CD14-positive monocyte (primary cell): ENCODE data around the gene PPCS. TPM values are rescaled to one million over a fixed set of nuclear protein-coding genes. Genes with fewer than 3 reads are reported as not detected.

Source experiments
- DNase-seq, 3 donors: peaks; one replicate each; pipeline ENCODE4 v3.0.0-alpha.2; 2011 to 2022
- H2AFZ ChIP-seq: 2 replicates; pipeline ENCODE4 v1.6.0; 2012; ENCODE audit warnings: mild to moderate bottlenecking, low read depth, low read length, inconsistent platforms; ENCODE audit not compliant: insufficient read depth, poor library complexity, severe bottlenecking
- H3K27ac ChIP-seq, 2 donors: 1 replicate in 1 of 2; 2 replicates in 1 of 2; pipeline ENCODE4 v1.5.1; 2012 to 2013; ENCODE audit warnings: low read length in 2 of 2, control low read depth in 1 of 2, inconsistent platforms in 1 of 2, low read depth in 1 of 2, mild to moderate bottlenecking in 1 of 2
- H3K27me3 ChIP-seq, 2 donors: one replicate each; pipeline versions ENCODE4 v1.6.0 to v1.6.1; 2011 to 2013; ENCODE audit warnings: low read length in 2 of 2; ENCODE audit not compliant: control insufficient read depth in 2 of 2, insufficient read depth in 2 of 2
- H3K36me3 ChIP-seq, 2 donors: replicated peaks in 1 of 2; 1 replicate in 1 of 2; 2 replicates in 1 of 2; pipeline versions ENCODE4 v1.5.1 to v1.6.1; 2012 to 2013; ENCODE audit warnings: low read length in 2 of 2, control low read depth in 1 of 2, inconsistent platforms in 1 of 2, mild to moderate bottlenecking in 1 of 2; ENCODE audit not compliant: insufficient read depth in 2 of 2, control insufficient read depth in 1 of 2
- H3K4me1 ChIP-seq, 2 donors: 1 replicate in 1 of 2; 2 replicates in 1 of 2; pipeline versions ENCODE4 v1.5.1 to v1.6.1; 2012 to 2013; ENCODE audit warnings: low read length in 2 of 2, control low read depth in 1 of 2, inconsistent platforms in 1 of 2, mild to moderate bottlenecking in 1 of 2, moderate library complexity in 1 of 2; ENCODE audit not compliant: insufficient read depth in 2 of 2, control insufficient read depth in 1 of 2
- H3K4me2 ChIP-seq: replicated peaks from 2 replicates; pipeline ENCODE3; 2012; ENCODE audit warnings: low read length, moderate library complexity, mild to moderate bottlenecking; ENCODE audit not compliant: poor library complexity, severe bottlenecking; ENCODE audit errors: extremely low read depth
- H3K4me3 ChIP-seq, 3 experiments: fragments of 200-600 bp in 1 of 3; sonication (generic) in 1 of 3; replicated peaks in 1 of 3; 1 replicate in 2 of 3; 2 replicates in 1 of 3; pipeline ENCODE4 v1.5.1; 2011 to 2013; ENCODE audit warnings: low read length in 3 of 3, mild to moderate bottlenecking in 3 of 3, control low read depth in 2 of 3, low read depth in 2 of 3, inconsistent platforms in 1 of 3, moderate library complexity in 1 of 3
- H3K79me2 ChIP-seq: 2 replicates; pipeline ENCODE4 v1.6.0; 2012; ENCODE audit warnings: mild to moderate bottlenecking, control low read depth, inconsistent platforms, low read length, moderate library complexity; ENCODE audit not compliant: insufficient read depth
- H3K9ac ChIP-seq: 2 replicates; pipeline ENCODE4 v1.6.0; 2017; ENCODE audit warnings: low read length, mild to moderate bottlenecking; ENCODE audit not compliant: insufficient read depth, poor library complexity, severe bottlenecking
- H3K9me3 ChIP-seq, 2 donors: replicated peaks in 1 of 2; 1 replicate in 1 of 2; 2 replicates in 1 of 2; pipeline versions ENCODE4 v1.5.1 to v1.6.1; 2012 to 2013; ENCODE audit warnings: low read length in 2 of 2, control low read depth in 1 of 2; ENCODE audit not compliant: control insufficient read depth in 1 of 2, insufficient read depth in 1 of 2
- H4K20me1 ChIP-seq: 2 replicates; pipeline ENCODE4 v1.6.0; 2012; ENCODE audit warnings: mild to moderate bottlenecking, low read length, control low read depth, moderate library complexity; ENCODE audit not compliant: insufficient read depth
- H3K27ac Mint-ChIP-seq, 7 donors: one replicate each; pipeline ENCODE4 v1.8.0; 2020; ENCODE audit warnings: mild to moderate bottlenecking in 7 of 7, mixed read lengths in 7 of 7, moderate library complexity in 6 of 7, inconsistent platforms in 2 of 7
- H3K27me3 Mint-ChIP-seq, 3 donors: one replicate each; pipeline ENCODE4 v1.8.0; 2021 to 2022; ENCODE audit warnings: low read depth in 3 of 3, mild to moderate bottlenecking in 3 of 3, mixed read lengths in 3 of 3, moderate library complexity in 3 of 3, inconsistent platforms in 1 of 3
- H3K36me3 Mint-ChIP-seq, 2 donors: one replicate each; pipeline ENCODE4 v1.8.0; 2020; ENCODE audit warnings: mixed read lengths in 2 of 2, inconsistent platforms in 1 of 2, mild to moderate bottlenecking in 1 of 2
- H3K4me1 Mint-ChIP-seq: one replicate; pipeline ENCODE4 v1.8.0; 2020; ENCODE audit warnings: mild to moderate bottlenecking, mixed read lengths
- H3K4me3 Mint-ChIP-seq, 2 donors: one replicate each; pipeline ENCODE4 v1.8.0; 2020; ENCODE audit warnings: mild to moderate bottlenecking in 2 of 2, mixed read lengths in 2 of 2, moderate library complexity in 1 of 2
- H3K9me3 Mint-ChIP-seq, 7 donors: one replicate each; pipeline ENCODE4 v1.8.0; 2020 to 2022; ENCODE audit warnings: mixed read lengths in 7 of 7, mild to moderate bottlenecking in 6 of 7, moderate library complexity in 6 of 7, inconsistent platforms in 2 of 7
- WGBS: methylation state at CpG from one replicate; pipeline ENCODE4 v1.1.5; 2013; ENCODE audit warnings: missing lambda C conversion rate; ENCODE audit not compliant: insufficient coverage; 5-methylcytosine and 5-hydroxymethylcytosine counted together
- intact Hi-C, 2 donors: fragments of 100-400 bp; cut with micrococcal nuclease; formaldehyde crosslinking; loops; one replicate each; pipeline versions ENCODE4 v1.15.0 to v1.15.1; 2023
- polyA plus RNA-seq, 3 donors: library from polyadenylated mRNA; depleted of rRNA in 1 of 3; unstranded in 2 of 3; stranded (reverse) in 1 of 3; fragments of 300-500 nt in 2 of 3; fragments of >200 nt in 1 of 3; fragmentation: Illumina TruSeq in 2 of 3; gene quantifications; 1 replicate in 2 of 3; 2 replicates in 1 of 3; pipeline ENCODE4 v1.2.3, GENCODE V29; 2012 to 2021
- small RNA-seq: library from RNA; depleted of rRNA; stranded (forward); fragments of <200 nt; gene quantifications from one replicate; pipeline ENCODE3, GENCODE V24; 2012; ENCODE audit warnings: low read depth; ENCODE audit not compliant: insufficient read length
- TF ChIP-seq, protein P1 (sequence below): fragments of 200-600 bp; IDR thresholded peaks from one replicate; pipeline ENCODE4 v1.8.0; 2022; ENCODE audit warnings: antibody characterized with exemption, mild to moderate bottlenecking

Gene PPCS
- polyA plus RNA-seq, 3 donors = 43.2 to 182 (median 176) TPM

DNA sequence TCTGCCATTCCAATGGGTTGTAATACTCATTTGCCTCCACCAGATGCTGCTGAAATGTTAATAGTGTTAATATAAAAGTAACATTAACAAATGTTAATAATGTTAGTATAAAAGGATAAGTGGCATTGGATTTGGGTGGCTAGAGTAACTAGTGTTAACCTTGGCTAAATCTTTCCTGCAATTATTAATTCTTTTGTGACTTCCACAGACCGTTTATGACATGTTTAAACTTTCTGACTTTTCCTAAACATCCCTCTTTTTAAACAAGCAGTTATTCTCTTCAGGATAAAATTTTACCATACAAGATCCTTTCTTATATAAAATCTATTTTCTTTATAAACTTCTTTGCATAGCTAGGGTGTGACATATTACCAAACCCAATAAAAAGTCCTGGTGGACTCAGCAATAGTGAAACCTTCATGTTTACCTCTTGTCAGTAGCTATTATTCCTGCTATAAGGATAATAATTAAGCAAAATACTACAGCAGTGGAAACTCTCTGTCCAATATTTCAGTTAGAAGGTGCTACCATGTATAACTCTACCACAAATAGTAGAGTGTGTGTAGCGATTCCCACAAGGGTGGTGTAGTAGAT, 48.3 kb downstream of the PPCS start:
- Mint-ChIP-seq H3K27me3 (no peaks in the 10 kb centered on the region), H3K36me3 (peaks cover 11 to 40% of the 10 kb centered on the region in 2 donors)

DNA sequence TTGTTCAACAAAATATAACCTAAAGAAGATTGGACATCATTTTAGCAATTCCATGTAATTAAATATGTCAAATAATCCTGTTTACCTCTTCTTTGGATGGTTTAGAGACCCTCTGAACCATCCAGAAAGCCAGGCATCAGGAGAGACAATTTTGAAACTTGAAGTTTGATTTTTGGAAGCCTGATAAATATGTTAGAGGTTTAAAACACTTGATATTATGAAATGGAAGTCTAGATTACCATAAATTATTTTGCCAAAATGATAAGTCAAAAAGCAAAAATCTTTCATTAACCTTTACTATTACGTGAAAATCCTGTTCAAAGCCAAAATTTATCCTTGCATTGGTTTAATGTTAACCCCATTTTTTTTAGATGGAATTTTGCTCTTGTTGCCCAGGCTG, 50.2 kb downstream of the PPCS start:
- no peaks in the 10 kb centered on the region for H4K20me1 ChIP-seq
- H3K4me2 ChIP-seq = no peak overlapping the region
- H3K27ac Mint-ChIP-seq = no peak overlapping the region
- WGBS = no CpG with 5 or more reads among the region's 1 CpG
- no peaks in the 10 kb centered on the region for H3K27me3 ChIP-seq
- intact Hi-C loops = no loop called here
- no peak overlapping the region for H3K4me3 ChIP-seq
- no peaks in the 10 kb centered on the region for H3K27me3 Mint-ChIP-seq
- peaks cover 26 to 90% (median 74%) of the 10 kb centered on the region in 7 donors for H3K9me3 Mint-ChIP-seq
- peaks cover 0 to 28% of the 10 kb centered on the region in 2 donors for H3K36me3 ChIP-seq
- H3K79me2 ChIP-seq = no peaks in the 10 kb centered on the region
- no peak overlapping the region for H2AFZ ChIP-seq
- H3K9ac ChIP-seq = no peak overlapping the region
- H3K4me1 ChIP-seq = no peaks in the 10 kb centered on the region
- H3K9me3 ChIP-seq = peaks cover 60 to 86% of the 10 kb centered on the region in 2 donors
- TF ChIP-seq, protein P1, sequence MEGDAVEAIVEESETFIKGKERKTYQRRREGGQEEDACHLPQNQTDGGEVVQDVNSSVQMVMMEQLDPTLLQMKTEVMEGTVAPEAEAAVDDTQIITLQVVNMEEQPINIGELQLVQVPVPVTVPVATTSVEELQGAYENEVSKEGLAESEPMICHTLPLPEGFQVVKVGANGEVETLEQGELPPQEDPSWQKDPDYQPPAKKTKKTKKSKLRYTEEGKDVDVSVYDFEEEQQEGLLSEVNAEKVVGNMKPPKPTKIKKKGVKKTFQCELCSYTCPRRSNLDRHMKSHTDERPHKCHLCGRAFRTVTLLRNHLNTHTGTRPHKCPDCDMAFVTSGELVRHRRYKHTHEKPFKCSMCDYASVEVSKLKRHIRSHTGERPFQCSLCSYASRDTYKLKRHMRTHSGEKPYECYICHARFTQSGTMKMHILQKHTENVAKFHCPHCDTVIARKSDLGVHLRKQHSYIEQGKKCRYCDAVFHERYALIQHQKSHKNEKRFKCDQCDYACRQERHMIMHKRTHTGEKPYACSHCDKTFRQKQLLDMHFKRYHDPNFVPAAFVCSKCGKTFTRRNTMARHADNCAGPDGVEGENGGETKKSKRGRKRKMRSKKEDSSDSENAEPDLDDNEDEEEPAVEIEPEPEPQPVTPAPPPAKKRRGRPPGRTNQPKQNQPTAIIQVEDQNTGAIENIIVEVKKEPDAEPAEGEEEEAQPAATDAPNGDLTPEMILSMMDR = no peak
- no peak for DNase-seq
- no peak overlapping the region for H3K4me3 Mint-ChIP-seq
- H3K36me3 Mint-ChIP-seq = peaks cover 7 to 42% of the 10 kb centered on the region in 2 donors
- no peaks in the 10 kb centered on the region for H3K4me1 Mint-ChIP-seq
- H3K27ac ChIP-seq = no peak overlapping the region

More for the DNA sequence above, 48.3 kb downstream of the PPCS start:
- no peak for DNase-seq
- TF ChIP-seq, protein P1 = no peak
- Histone ChIP-seq H3K9me3 (peaks cover 42 to 70% of the 10 kb centered on the region in 2 donors), H3K9ac (no peak overlapping the region), H3K4me1 (no peaks in the 10 kb centered on the region), H2AFZ (no peak overlapping the region), H4K20me1 (no peaks in the 10 kb centered on the region), H3K27me3 (no peaks in the 10 kb centered on the region), H3K79me2 (no peaks in the 10 kb centered on the region), H3K27ac (no peak overlapping the region), H3K4me3 (no peak overlapping the region), H3K36me3 (peaks cover 0 to 28% of the 10 kb centered on the region in 2 donors), H3K4me2 (no peak overlapping the region)
- intact Hi-C loops = no loop called here
- Mint-ChIP-seq H3K27ac (no peak overlapping the region), H3K4me3 (no peak overlapping the region), H3K4me1 (no peaks in the 10 kb centered on the region), H3K9me3 (peaks cover 27 to 79% (median 55%) of the 10 kb centered on the region in 7 donors)
- WGBS = no CpG with 5 or more reads among the region's 2 CpGs

Small RNAs within 50 kb of the gene (small RNA-seq; reads per million reads assigned to genes)
- gene TMSB4XP1 = not detected

Other genes with a start within 250 kb of the PPCS start
- gene FOXJ3, start 121.3 kb upstream of the PPCS start, polyA plus RNA-seq = 10 to 100 TPM; 10.2 to 18.5 (median 18.4) TPM
- gene RIMKLA, start 75.8 kb upstream of the PPCS start, polyA plus RNA-seq = not detected
- gene ZMYND12, start 521 bp upstream of the PPCS start, polyA plus RNA-seq = 1 to 10 TPM in 2 of 3 donors, under 1 TPM in 1; 0.76 to 1.3 (median 1.2) TPM
- 1 to 10 TPM in 2 of 3 donors, under 1 TPM in 1; 0.95 to 1.5 (median 1.2) TPM for gene CCDC30, start 6.7 kb downstream of the PPCS start, polyA plus RNA-seq
- gene PPIH, start 201.9 kb downstream of the PPCS start, polyA plus RNA-seq = 10 to 100 TPM; 28.1 to 31.0 (median 28.8) TPM
- 100 to 1,000 TPM in 1 of 3 donors, 10 to 100 TPM in 2; 65.7 to 301 (median 70.2) TPM for gene YBX1, start 225.9 kb downstream of the PPCS start, polyA plus RNA-seq